Hypothalamus (tissue), 51 donors: ENCODE measurements around the gene IL4I1.

Experiments
- DNase-seq, 51 donors: peaks; one replicate each; lab custom pipeline; 2025; lab: John Stamatoyannopoulos, UW

The IL4I1 gene

DNA sequence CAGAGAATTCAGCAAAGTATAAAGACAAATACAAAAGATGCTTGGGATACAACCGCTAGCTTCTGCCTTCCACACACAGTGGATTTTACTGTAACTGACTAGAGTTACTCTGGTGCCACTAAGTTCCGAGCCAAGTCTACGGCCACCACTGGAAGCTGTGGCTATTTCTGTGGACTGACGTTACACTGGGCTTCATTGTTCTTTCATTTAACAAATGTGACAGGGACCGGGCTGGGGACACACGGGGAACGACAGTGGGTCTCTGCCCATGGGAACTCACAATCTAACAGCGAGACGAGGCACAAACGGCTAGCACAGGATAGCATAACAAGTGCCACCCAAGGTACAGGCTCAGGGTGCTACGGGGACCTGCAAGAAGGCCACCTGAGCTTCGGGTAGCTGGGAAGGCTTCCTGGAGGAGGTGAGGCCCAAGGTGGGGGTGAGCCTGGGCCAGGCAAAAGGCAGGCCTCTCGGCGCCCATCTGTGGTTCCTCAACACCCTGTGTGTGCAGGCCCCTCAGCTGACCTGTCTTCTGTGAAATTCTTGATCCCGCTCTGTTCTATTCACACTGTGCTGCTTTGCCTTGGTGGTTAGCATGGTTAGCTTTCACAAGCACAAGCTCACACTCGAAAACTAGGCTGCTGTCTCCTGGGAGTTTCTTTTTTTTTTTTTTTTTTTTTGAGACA is 10.3 kb upstream of the IL4I1 start:
- DNase-seq = peak in 13 of 51 donors; percentile 9 to 65 (median 31)

- no peak for DNase-seq
Observed at GRCh38 chr19:49904136-49904535, 7.4 kb upstream of the IL4I1 start.

- no peak for DNase-seq
Observed at GRCh38 chr19:49895566-49896297, 955 bp downstream of the IL4I1 start.

DNA sequence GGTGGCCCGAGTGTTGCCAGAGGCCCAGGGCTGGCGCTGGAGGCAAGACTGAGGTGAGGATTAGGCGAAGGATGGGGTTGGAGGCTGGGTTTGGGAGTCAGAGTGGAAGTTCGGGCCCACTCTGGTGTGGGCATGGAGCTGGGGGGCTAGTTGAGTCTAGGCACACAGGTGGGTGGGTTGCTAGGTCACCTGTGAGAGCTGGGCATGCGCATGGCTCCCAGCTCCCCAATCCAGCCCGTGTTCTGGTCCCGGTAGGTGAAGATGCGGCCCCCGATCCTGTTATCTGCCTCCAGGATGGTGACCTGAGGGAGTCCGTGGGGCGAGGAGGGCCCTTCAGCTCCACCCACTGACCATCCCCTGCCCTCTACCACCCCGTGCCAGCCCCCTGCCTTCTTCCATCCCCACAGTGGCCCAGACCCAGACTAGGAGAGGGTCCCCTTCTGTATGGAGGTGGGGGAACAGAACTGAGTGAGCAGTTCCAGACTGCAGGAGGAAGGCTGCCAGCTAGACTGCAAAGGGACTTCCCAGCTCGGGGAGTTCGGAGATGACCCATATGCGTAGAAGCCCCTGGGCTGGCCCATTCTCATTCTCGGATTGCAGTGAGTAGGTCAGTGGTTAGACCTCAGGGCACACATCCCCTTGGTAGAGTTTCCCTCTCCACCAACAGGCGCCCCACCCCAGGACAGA is 1.7 kb downstream of the IL4I1 start:
- no peak for DNase-seq

- DNase-seq = no peak
Observed at GRCh38 chr19:49894011-49894664, 2.5 kb downstream of the IL4I1 start.

DNA sequence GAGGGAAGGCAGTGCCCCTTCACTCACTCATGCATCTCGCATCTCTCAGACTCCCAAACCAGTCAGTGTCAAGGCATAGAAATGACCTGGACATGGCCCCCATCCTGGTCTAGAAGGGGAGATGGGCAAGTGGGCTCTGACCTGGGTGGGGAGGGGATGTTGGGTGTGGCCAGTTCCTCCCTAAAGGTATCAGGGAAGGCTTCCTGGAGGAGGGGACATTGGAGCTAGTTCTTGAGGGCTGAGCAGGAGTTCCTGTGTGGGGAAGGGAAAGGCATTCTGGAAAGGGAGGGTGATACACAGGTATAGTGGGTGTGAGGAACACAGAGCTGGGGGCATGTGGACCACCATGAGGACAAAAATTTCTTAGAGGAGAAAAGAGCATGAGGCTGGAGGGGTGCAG is 4.0 kb downstream of the IL4I1 start:
- no peak for DNase-seq

GRCh38 chr19:49891393-49891792 is 5.3 kb downstream of the IL4I1 start:
- DNase-seq = no peak

DNA sequence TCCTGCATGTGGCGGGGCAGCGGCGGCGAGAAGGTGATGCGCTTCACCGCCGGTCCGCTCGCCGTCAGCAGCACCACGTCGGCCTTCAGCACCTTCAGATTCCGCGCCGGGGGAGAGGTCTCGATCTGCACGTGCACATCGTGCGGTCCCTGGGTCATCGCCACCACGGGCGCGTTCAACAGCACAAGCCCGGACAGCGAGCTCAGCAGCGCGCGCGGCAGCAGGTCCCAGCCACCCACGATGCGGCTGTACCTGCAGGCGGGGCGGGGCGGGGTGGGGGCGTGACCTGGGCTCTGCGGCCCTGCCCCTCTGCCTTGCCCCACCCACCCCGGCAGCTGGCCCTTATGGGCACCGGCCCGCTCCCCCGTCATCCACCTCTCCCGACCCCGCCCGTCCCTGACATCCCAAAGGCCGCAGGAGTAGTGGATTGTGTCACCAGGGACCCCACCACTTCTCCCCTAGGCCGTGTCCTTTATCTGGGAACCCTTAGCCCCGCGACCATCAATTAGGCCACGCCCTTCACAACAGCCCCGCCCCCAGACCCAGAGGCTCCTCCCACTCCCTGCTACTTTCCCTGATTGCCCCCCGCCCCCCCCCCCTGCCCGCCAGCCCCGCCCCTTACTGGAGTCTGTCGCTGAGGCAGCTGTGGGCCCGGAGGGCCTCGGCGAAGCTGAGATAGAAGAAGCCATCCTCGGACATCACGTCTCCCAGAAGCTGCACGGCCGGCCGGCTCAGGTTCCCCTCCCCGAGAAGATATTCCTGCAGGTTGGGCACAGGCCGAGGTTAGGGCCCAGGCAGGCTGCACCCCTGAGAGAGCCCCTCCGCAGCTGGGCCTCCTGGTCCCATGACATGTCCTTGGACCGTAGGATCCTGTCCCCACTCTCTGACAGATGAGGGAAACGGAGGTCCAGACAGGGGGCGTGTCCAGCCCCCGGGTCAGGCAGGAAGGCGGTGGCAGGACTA is 6.1 kb downstream of the IL4I1 start:
- peak in 2 of 51 donors; percentile 5 to 32 for DNase-seq

DNA sequence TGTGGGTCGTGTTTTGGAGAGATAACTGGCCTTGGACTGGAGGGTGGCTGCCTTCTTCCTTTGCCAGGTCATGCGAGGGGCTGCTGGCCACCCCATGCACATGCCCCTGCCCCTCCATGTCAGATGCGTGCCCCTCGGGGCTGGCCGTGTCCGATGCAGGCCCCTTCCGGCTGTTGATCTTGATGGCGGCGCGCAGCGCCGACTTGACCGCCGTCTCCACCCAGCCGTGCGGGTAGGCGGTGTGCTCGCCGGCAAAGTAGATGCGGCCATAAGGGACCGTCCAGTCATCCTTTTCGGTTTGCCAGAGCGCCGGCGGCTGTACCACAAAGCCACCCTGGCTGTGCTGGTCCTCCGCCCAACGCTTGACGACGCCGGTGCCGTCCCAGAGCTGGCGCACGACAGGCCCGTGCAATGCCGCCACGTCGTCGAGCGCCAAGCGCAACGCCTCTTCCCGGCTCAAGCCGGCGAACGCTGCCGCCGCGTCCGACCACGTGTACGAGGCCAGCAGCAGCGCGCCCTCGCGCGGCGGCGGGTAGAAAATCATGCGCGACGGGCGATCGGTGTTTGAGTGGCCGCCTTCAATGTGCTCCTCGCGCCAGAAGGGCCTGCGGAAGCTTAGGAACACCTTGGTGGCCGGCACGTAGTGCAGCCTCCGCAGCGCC is 6.9 kb downstream of the IL4I1 start:
- peak in 39 of 51 donors; percentile 6 to 76 (median 28) for DNase-seq

- DNase-seq = no peak
Observed at GRCh38 chr19:49889038-49889686, 7.5 kb downstream of the IL4I1 start.

DNA sequence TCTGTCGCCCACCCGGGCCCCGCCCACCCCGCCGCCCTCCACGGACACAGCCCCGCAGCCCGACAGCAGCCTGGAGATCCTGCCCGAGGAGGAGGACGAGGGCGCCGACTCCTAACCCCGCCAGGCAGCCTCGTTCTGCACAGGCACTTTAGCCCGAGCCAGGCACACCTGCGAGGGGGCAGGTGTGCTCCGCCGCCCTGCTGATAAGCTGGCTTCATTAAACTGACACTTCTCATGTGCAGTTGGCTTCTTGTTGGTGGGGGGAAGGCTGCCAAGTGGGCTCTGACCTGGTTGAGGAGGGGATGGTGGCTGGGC is 8.2 kb downstream of the IL4I1 start:
- DNase-seq = no peak

DNA sequence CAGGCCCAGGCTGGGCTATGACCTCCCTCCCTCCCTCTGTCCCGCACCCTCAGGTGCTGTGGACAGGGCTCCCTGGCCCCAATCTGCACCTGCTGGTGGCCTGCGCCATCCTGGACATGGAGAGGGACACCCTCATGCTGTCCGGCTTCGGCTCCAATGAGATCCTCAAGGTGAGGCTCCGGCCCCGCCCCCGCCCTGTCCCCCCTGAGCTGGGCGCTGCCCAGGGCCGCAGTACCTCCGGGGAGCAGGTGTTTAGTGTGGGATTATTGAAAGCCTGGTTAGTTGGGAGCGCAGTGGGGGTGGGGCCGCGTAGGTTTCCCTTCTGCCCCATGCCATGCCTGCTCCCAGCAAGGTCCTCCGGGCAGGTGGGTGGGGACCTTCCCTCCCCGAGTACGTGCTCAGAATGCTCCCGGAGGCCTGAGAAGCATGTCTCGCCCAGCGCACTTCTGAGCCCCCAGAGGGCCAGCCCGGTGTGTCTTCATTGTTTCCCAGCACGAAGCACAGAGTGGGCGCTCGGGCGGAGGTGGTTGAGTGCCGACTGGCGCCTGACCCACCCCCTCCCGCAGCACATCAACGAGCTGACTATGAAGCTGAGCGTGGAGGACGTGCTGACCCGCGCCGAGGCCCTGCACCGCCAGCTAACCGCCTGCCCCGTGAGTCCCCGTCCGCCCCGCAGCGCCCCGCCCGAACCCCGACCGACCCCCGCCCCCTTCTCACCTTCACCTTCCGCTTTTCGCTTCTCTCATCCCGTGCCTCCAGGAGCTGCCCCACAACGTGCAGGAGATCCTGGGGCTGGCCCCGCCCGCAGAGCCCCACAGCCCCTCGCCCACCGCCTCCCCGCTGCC is 8.8 kb downstream of the IL4I1 start:
- no peak for DNase-seq

DNA sequence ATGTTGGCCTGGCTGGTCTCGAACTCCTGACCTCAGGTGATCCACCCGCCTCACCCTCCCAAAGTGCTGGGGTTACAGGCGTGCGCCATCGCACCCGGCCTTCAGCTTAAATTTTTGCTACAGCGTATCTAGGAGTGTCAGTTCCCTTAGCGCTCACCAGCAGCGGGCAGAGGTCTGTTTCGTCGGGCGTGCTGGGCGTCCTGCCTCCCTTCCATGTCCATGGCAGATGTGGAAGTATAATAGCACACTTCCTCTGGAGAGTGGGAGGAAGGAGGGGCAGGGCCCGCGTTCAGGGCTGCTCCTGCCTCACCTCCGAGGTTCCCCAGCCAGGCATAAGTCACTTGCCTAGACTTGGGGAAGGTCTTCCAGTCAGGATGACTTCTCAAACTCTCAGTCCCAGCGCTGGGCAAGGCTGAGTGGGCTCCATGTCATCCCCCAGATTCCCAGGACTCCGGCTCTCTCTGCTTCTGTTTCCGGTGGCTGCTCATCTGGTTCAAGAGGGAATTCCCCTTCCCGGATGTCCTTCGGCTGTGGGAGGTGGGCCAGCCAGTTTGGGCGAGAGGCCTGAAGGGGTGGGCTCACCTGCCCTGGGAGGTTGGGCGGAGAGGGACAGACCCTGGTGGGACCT is 9.5 kb downstream of the IL4I1 start:
- no peak for DNase-seq

- DNase-seq = no peak
Observed at GRCh38 chr19:49884760-49885159, 11.9 kb downstream of the IL4I1 start.

DNA sequence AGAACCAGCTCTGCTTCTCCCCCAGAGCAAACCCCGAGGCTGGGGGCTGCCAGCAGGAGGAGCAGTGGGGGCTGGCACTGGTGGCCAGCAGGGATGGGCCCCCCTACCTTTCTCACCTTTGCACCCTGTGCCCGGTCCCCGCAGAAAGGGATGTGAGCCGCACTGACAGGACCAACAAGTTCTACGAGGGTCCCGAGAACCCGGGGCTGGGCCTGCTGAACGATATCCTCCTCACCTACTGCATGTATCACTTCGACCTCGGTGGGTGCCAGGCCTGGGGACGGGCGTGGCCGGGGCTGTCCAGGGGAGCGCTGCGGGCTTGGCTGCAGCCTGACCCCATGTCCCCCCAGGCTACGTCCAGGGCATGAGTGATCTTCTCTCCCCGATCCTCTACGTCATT is 12.6 kb downstream of the IL4I1 start:
- DNase-seq = no peak

DNA sequence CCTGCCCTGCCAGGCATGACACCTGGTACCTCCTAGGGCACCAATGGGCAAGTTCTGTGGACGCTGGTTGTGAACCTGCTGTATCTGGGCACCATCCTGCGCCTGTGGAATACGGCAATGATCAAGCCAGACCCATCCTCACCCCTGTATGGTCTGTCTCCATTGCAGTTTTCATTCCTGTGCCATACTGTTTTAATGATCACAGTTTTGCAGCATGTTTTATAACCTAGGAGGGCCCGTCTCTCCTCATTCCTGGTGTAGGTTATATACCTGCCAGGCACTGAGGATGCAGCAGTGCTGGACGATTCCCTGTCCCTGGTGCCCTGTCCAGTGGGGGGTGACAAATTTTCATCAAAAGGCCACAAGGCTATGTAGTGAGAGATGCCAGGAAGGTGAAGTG is 13.6 kb downstream of the IL4I1 start:
- no peak for DNase-seq

- DNase-seq = no peak
Observed at GRCh38 chr19:49882643-49883042, 14.0 kb downstream of the IL4I1 start.
